CD14-positive monocyte (primary cell): Measurements from ENCODE around the gene CYP26A1. TPM values are rescaled to one million over a fixed set of nuclear protein-coding genes. Genes with fewer than 3 reads are reported as not detected.

Experiments used
- DNase-seq, 3 donors: peaks; one replicate each; pipeline ENCODE4 v3.0.0-alpha.2; 2011 to 2022
- H2AFZ ChIP-seq: 2 replicates; pipeline ENCODE4 v1.6.0; 2012; ENCODE audit warnings: mild to moderate bottlenecking, low read depth, low read length, inconsistent platforms; ENCODE audit not compliant: insufficient read depth, poor library complexity, severe bottlenecking
- H3K27ac ChIP-seq, 2 donors: 1 replicate in 1 of 2; 2 replicates in 1 of 2; pipeline ENCODE4 v1.5.1; 2012 to 2013; ENCODE audit warnings: low read length in 2 of 2, control low read depth in 1 of 2, inconsistent platforms in 1 of 2, low read depth in 1 of 2, mild to moderate bottlenecking in 1 of 2
- H3K27me3 ChIP-seq, 2 donors: one replicate each; pipeline versions ENCODE4 v1.6.0 to v1.6.1; 2011 to 2013; ENCODE audit warnings: low read length in 2 of 2; ENCODE audit not compliant: control insufficient read depth in 2 of 2, insufficient read depth in 2 of 2
- H3K36me3 ChIP-seq, 2 donors: replicated peaks in 1 of 2; 1 replicate in 1 of 2; 2 replicates in 1 of 2; pipeline versions ENCODE4 v1.5.1 to v1.6.1; 2012 to 2013; ENCODE audit warnings: low read length in 2 of 2, control low read depth in 1 of 2, inconsistent platforms in 1 of 2, mild to moderate bottlenecking in 1 of 2; ENCODE audit not compliant: insufficient read depth in 2 of 2, control insufficient read depth in 1 of 2
- H3K4me1 ChIP-seq, 2 donors: 1 replicate in 1 of 2; 2 replicates in 1 of 2; pipeline versions ENCODE4 v1.5.1 to v1.6.1; 2012 to 2013; ENCODE audit warnings: low read length in 2 of 2, control low read depth in 1 of 2, inconsistent platforms in 1 of 2, mild to moderate bottlenecking in 1 of 2, moderate library complexity in 1 of 2; ENCODE audit not compliant: insufficient read depth in 2 of 2, control insufficient read depth in 1 of 2
- H3K4me2 ChIP-seq: replicated peaks from 2 replicates; pipeline ENCODE3; 2012; ENCODE audit warnings: low read length, moderate library complexity, mild to moderate bottlenecking; ENCODE audit not compliant: poor library complexity, severe bottlenecking; ENCODE audit errors: extremely low read depth
- H3K4me3 ChIP-seq, 3 experiments: fragments of 200-600 bp in 1 of 3; sonication (generic) in 1 of 3; replicated peaks in 1 of 3; 1 replicate in 2 of 3; 2 replicates in 1 of 3; pipeline ENCODE4 v1.5.1; 2011 to 2013; ENCODE audit warnings: low read length in 3 of 3, mild to moderate bottlenecking in 3 of 3, control low read depth in 2 of 3, low read depth in 2 of 3, inconsistent platforms in 1 of 3, moderate library complexity in 1 of 3
- H3K79me2 ChIP-seq: 2 replicates; pipeline ENCODE4 v1.6.0; 2012; ENCODE audit warnings: mild to moderate bottlenecking, control low read depth, inconsistent platforms, low read length, moderate library complexity; ENCODE audit not compliant: insufficient read depth
- H3K9ac ChIP-seq: 2 replicates; pipeline ENCODE4 v1.6.0; 2017; ENCODE audit warnings: low read length, mild to moderate bottlenecking; ENCODE audit not compliant: insufficient read depth, poor library complexity, severe bottlenecking
- H3K9me3 ChIP-seq, 2 donors: replicated peaks in 1 of 2; 1 replicate in 1 of 2; 2 replicates in 1 of 2; pipeline versions ENCODE4 v1.5.1 to v1.6.1; 2012 to 2013; ENCODE audit warnings: low read length in 2 of 2, control low read depth in 1 of 2; ENCODE audit not compliant: control insufficient read depth in 1 of 2, insufficient read depth in 1 of 2
- H4K20me1 ChIP-seq: 2 replicates; pipeline ENCODE4 v1.6.0; 2012; ENCODE audit warnings: mild to moderate bottlenecking, low read length, control low read depth, moderate library complexity; ENCODE audit not compliant: insufficient read depth
- H3K27ac Mint-ChIP-seq, 7 donors: one replicate each; pipeline ENCODE4 v1.8.0; 2020; ENCODE audit warnings: mild to moderate bottlenecking in 7 of 7, mixed read lengths in 7 of 7, moderate library complexity in 6 of 7, inconsistent platforms in 2 of 7
- H3K27me3 Mint-ChIP-seq, 3 donors: one replicate each; pipeline ENCODE4 v1.8.0; 2021 to 2022; ENCODE audit warnings: low read depth in 3 of 3, mild to moderate bottlenecking in 3 of 3, mixed read lengths in 3 of 3, moderate library complexity in 3 of 3, inconsistent platforms in 1 of 3
- H3K36me3 Mint-ChIP-seq, 2 donors: one replicate each; pipeline ENCODE4 v1.8.0; 2020; ENCODE audit warnings: mixed read lengths in 2 of 2, inconsistent platforms in 1 of 2, mild to moderate bottlenecking in 1 of 2
- H3K4me1 Mint-ChIP-seq: one replicate; pipeline ENCODE4 v1.8.0; 2020; ENCODE audit warnings: mild to moderate bottlenecking, mixed read lengths
- H3K4me3 Mint-ChIP-seq, 2 donors: one replicate each; pipeline ENCODE4 v1.8.0; 2020; ENCODE audit warnings: mild to moderate bottlenecking in 2 of 2, mixed read lengths in 2 of 2, moderate library complexity in 1 of 2
- H3K9me3 Mint-ChIP-seq, 7 donors: one replicate each; pipeline ENCODE4 v1.8.0; 2020 to 2022; ENCODE audit warnings: mixed read lengths in 7 of 7, mild to moderate bottlenecking in 6 of 7, moderate library complexity in 6 of 7, inconsistent platforms in 2 of 7
- CTCF ChIP-seq: fragments of 200-600 bp; IDR thresholded peaks from one replicate; pipeline ENCODE4 v1.8.0; 2022; ENCODE audit warnings: antibody characterized with exemption, mild to moderate bottlenecking
- WGBS: methylation state at CpG from one replicate; pipeline ENCODE4 v1.1.5; 2013; ENCODE audit warnings: missing lambda C conversion rate; ENCODE audit not compliant: insufficient coverage; 5-methylcytosine and 5-hydroxymethylcytosine counted together
- intact Hi-C, 2 donors: fragments of 100-400 bp; cut with micrococcal nuclease; formaldehyde crosslinking; loops; one replicate each; pipeline versions ENCODE4 v1.15.0 to v1.15.1; 2023
- polyA plus RNA-seq, 3 donors: library from polyadenylated mRNA; depleted of rRNA in 1 of 3; unstranded in 2 of 3; stranded (reverse) in 1 of 3; fragments of 300-500 nt in 2 of 3; fragments of >200 nt in 1 of 3; fragmentation: Illumina TruSeq in 2 of 3; gene quantifications; 1 replicate in 2 of 3; 2 replicates in 1 of 3; pipeline ENCODE4 v1.2.3, GENCODE V29; 2012 to 2021

Gene CYP26A1
- polyA plus RNA-seq, 3 donors: not detected

DNA sequence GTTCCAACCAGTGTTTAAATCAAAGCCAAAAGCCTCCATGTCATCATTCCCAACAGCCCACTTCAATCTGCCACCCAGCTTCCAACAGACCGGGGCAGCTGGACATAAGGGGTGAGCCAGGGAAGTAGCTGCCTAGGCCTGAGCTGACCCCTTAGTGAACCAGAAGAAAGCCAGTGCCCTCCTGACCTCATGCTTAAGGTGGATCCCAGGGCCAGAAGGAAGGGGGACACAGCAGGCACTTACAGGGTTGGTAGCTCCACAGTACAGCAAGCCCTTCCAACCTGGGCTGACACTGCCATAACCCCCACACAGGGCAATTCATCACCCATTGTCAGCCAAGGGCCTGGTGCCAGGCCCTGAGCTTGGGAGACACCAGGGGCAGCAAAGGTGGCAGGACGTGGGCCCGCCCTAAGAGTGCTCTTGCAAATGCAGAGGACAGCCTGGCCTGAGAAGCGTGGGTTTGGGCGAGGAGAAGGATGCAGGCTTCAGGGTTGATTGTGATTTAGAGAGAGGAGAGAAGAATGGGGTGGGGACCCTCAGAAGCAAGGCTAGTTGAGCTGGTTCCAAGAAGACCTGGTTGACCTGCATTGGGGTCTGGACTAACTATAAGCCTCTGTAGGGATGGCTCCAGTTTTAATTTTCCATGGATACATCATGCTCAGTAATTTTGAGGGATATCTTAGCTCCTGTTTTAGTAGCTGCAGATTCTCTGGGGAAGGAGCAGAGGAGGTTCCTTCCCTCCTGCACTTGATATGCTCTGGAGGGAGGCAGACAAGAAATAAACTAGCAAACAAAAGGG, 3.1 kb upstream of the CYP26A1 start:
- no peak overlapping the region for H3K9ac ChIP-seq
- WGBS: 73% methylated on average over 5 of the region's 5 CpGs
- H3K36me3 ChIP-seq: no peaks in the 10 kb centered on the region
- H3K27me3 ChIP-seq: peaks cover 79 to 96% of the 10 kb centered on the region in 2 donors
- no peak for DNase-seq
- peaks cover 5 to 62% of the 10 kb centered on the region in 2 donors for H3K9me3 ChIP-seq
- no peaks in the 10 kb centered on the region for H4K20me1 ChIP-seq
- peaks cover 23 to 35% of the 10 kb centered on the region in 2 donors for H3K4me1 ChIP-seq
- Mint-ChIP-seq H3K27me3 (peaks cover 88 to 99% (median 99%) of the 10 kb centered on the region in 3 donors), H3K9me3 (peaks cover 0 to 16% (median 4%) of the 10 kb centered on the region in 7 donors), H3K27ac (no peak overlapping the region), H3K4me1 (peaks cover 33% of the 10 kb centered on the region), H3K4me3 (peak overlapping the region in 1 of 2 donors; percentile 85), H3K36me3 (peaks cover 5 to 14% of the 10 kb centered on the region in 2 donors)
- intact Hi-C loops: no loop called here
- TF ChIP-seq CTCF: no peak
- no peak overlapping the region for H3K4me3 ChIP-seq
- no peak overlapping the region for H3K27ac ChIP-seq
- no peak overlapping the region for H2AFZ ChIP-seq
- no peaks in the 10 kb centered on the region for H3K79me2 ChIP-seq
- H3K4me2 ChIP-seq: no peak overlapping the region

GRCh38 chr10:93071177-93071472, 2.6 kb upstream of the CYP26A1 start:
- H3K4me2 ChIP-seq: no peak overlapping the region
- peaks cover 5 to 68% of the 10 kb centered on the region in 2 donors for H3K9me3 ChIP-seq
- 67% methylated on average over 3 of the region's 7 CpGs for WGBS
- H3K27me3 ChIP-seq: peaks cover 81 to 97% of the 10 kb centered on the region in 2 donors
- no peak overlapping the region for H3K27ac Mint-ChIP-seq
- peaks cover 5 to 14% of the 10 kb centered on the region in 2 donors for H3K36me3 Mint-ChIP-seq
- TF ChIP-seq CTCF: no peak
- H3K27ac ChIP-seq: no peak overlapping the region
- intact Hi-C loops: no loop called here
- H3K4me1 ChIP-seq: peaks cover 23 to 35% of the 10 kb centered on the region in 2 donors
- H3K27me3 Mint-ChIP-seq: peaks cover 90 to 100% (median 100%) of the 10 kb centered on the region in 3 donors
- DNase-seq: no peak
- no peak overlapping the region for H3K9ac ChIP-seq
- peaks cover 0 to 16% (median 4%) of the 10 kb centered on the region in 7 donors for H3K9me3 Mint-ChIP-seq
- H3K79me2 ChIP-seq: no peaks in the 10 kb centered on the region
- peaks cover 31% of the 10 kb centered on the region for H3K4me1 Mint-ChIP-seq
- no peaks in the 10 kb centered on the region for H4K20me1 ChIP-seq
- no peak overlapping the region for H2AFZ ChIP-seq
- no peak overlapping the region for H3K4me3 ChIP-seq
- H3K4me3 Mint-ChIP-seq: peak overlapping the region in 1 of 2 donors; percentile 85
- no peaks in the 10 kb centered on the region for H3K36me3 ChIP-seq
